ENCODE data around the gene NUDT21. TPM values are rescaled to one million over a fixed set of nuclear protein-coding genes. Genes with fewer than 3 reads are reported as not detected.

The NUDT21 gene
- total and polyA plus RNA-seq, 4 donors, result 79.7 to 151 (median 99.8) TPM

DNA sequence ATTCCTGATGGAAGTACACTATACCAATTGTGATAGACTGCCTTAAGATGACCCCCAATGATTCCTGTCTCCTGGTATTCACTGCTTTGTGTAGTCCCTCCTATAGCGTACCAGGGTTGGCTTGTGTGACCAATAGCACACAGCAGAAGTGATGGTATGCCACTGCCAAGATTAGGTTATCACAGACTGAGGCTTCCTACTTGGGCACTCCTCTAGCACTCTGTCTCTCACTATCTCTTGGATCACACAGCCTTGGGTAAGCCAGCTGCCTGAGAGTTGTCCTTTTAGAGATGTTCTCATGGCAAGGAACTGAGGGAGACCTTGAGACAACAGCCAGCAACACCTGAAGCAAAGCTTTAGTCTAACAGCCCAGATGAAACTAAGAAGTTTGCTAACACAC is 13.1 kb downstream of the NUDT21 start:
- DNase-seq (ENCODE audit: low read depth in 4 of 6, low spot score in 6 of 6), result no peak
- Histone ChIP-seq H3K4me1 (ENCODE audit: control insufficient read depth, insufficient read depth, low read length) (no peaks in the 10 kb centered on the region), H3K9me3 (ENCODE audit: control insufficient read depth, insufficient read depth, low read length) (no peaks in the 10 kb centered on the region), H3K27ac (ENCODE audit: low read depth, low read length) (no peak overlapping the region), H3K36me3 (ENCODE audit: control insufficient read depth, insufficient read depth, low read length) (peaks cover 28% of the 10 kb centered on the region), H3K27me3 (ENCODE audit: control insufficient read depth, insufficient read depth, low read length) (no peaks in the 10 kb centered on the region), H3K4me3 (ENCODE audit: low read depth, low read length) (no peak overlapping the region)
- 100% methylated on average over 1 of the region's 1 CpG for WGBS (ENCODE audit: insufficient coverage)

DNA sequence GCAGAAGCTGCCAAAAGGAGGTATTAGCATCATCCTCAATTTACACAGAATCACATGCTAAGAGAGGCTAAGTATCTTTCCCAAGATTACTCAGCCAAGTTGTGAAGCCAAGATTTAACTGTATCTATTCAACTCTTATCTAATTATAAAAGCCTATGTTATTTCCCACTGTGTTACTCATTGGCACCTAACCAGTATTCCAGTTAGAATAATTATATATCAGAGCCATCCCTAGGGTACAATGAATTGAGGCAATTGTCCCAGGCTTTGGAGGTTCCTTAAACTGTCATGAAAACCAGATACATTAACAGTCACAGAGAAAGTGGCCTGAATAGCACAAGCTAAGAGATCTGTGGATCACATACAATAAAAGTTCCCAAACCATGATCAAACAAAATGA is 14.9 kb downstream of the NUDT21 start:
- peak in 2 of 6 donors; percentile 7 to 28 for DNase-seq (ENCODE audit: low read depth in 4 of 6, low spot score in 6 of 6)
- H3K27ac ChIP-seq (ENCODE audit: low read depth, low read length), result no peak overlapping the region
- H3K4me3 ChIP-seq (ENCODE audit: low read depth, low read length), result no peak overlapping the region
- peaks cover 28% of the 10 kb centered on the region for H3K36me3 ChIP-seq (ENCODE audit: control insufficient read depth, insufficient read depth, low read length)
- no peaks in the 10 kb centered on the region for H3K9me3 ChIP-seq (ENCODE audit: control insufficient read depth, insufficient read depth, low read length)
- H3K4me1 ChIP-seq (ENCODE audit: control insufficient read depth, insufficient read depth, low read length), result no peaks in the 10 kb centered on the region
- H3K27me3 ChIP-seq (ENCODE audit: control insufficient read depth, insufficient read depth, low read length), result no peaks in the 10 kb centered on the region

DNA sequence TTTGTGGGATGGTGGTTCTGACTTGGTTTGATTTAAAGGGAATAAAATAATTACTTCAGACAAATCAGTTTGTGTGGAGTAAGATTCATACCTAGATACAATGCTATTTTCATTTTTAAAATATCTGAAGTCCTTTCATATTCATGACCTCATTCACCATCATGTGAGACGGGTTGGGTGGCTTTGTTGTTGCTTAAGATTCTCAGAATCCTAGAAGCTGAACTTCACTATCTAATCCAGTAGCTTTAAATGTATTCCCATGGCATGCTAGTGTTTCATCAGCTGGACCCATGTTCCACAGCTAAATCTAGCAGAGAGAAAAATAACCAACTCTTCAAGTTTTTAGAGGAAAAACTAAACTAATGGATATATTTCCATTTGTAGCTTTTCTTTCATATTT is 23.0 kb downstream of the NUDT21 start:
- Histone ChIP-seq H3K27me3 (ENCODE audit: control insufficient read depth, insufficient read depth, low read length) (no peaks in the 10 kb centered on the region), H3K4me1 (ENCODE audit: control insufficient read depth, insufficient read depth, low read length) (no peaks in the 10 kb centered on the region), H3K27ac (ENCODE audit: low read depth, low read length) (no peak overlapping the region), H3K4me3 (ENCODE audit: low read depth, low read length) (no peak overlapping the region), H3K36me3 (ENCODE audit: control insufficient read depth, insufficient read depth, low read length) (no peaks in the 10 kb centered on the region), H3K9me3 (ENCODE audit: control insufficient read depth, insufficient read depth, low read length) (no peaks in the 10 kb centered on the region)
- no peak for DNase-seq (ENCODE audit: low read depth in 4 of 6, low spot score in 6 of 6)
- WGBS (ENCODE audit: insufficient coverage), result no CpG with 5 or more reads among the region's 1 CpG

DNA sequence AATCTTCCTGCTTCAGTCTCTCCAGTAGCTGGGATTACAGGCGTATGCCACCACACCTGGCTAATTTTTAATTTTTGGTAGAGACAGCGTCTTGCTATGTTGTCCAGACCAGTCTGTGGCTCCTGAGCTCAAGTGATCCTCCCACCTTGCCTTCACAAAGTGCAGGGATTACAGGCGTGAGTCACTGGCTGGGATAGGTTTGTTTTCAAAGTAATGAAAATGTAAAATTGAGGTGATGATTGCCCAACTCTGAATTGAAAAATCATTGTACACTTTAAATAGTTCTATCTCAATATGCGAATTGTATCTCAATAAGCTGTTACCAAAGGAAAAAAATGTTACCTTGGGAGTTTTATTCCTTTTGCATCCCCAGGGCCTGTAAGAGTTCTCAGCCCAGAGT is 24.5 kb downstream of the NUDT21 start:
- Histone ChIP-seq H3K4me3 (ENCODE audit: low read depth, low read length) (no peak overlapping the region), H3K4me1 (ENCODE audit: control insufficient read depth, insufficient read depth, low read length) (peaks cover 4% of the 10 kb centered on the region), H3K27ac (ENCODE audit: low read depth, low read length) (no peak overlapping the region), H3K9me3 (ENCODE audit: control insufficient read depth, insufficient read depth, low read length) (no peaks in the 10 kb centered on the region), H3K36me3 (ENCODE audit: control insufficient read depth, insufficient read depth, low read length) (no peaks in the 10 kb centered on the region), H3K27me3 (ENCODE audit: control insufficient read depth, insufficient read depth, low read length) (no peaks in the 10 kb centered on the region)
- 100% methylated on average over 1 of the region's 4 CpGs for WGBS (ENCODE audit: insufficient coverage)
- no peak for DNase-seq (ENCODE audit: low read depth in 4 of 6, low spot score in 6 of 6)

DNA sequence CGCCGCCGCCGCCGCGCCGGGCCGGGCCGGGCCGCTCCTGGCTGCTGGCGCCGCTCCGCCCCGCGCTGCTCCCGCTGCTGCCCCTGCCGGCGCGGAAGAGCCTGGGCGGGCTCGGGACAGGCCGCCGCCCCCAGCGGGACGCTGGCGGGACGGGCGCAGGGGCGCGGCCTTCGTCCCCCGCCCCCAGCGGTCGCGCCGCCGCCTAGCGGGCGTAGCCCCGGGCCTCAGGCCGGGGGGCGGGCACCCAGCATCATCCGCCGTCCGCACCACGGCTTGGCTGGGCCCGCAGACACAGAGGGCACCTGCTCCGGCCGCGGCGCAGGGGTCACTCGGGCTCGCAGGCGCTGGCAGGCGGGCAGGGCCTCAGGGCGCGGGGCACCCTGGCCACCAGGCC is 25.7 kb downstream of the NUDT21 start, which contains the start of gene AMFR:
Gene AMFR (minus strand): TSS at position 107 of the 394 bp plus-strand sequence. CDS start 218 bp downstream, outside the sequence.
- H3K4me1 ChIP-seq (ENCODE audit: control insufficient read depth, insufficient read depth, low read length), result peaks cover 4% of the 10 kb centered on the region
- H3K4me3 ChIP-seq (ENCODE audit: low read depth, low read length), result peak within 1 kb of the TSS; percentile 40
- no peaks in the 10 kb centered on the region for H3K36me3 ChIP-seq (ENCODE audit: control insufficient read depth, insufficient read depth, low read length)
- H3K27me3 ChIP-seq (ENCODE audit: control insufficient read depth, insufficient read depth, low read length), result no peaks in the 10 kb centered on the region
- WGBS (ENCODE audit: insufficient coverage), result under 1% methylated on average over 56 of the region's 57 CpGs
- no peaks in the 10 kb centered on the region for H3K9me3 ChIP-seq (ENCODE audit: control insufficient read depth, insufficient read depth, low read length)
- peak within 1 kb of the TSS; percentile 19 for H3K27ac ChIP-seq (ENCODE audit: low read depth, low read length)
- peak in 3 of 6 donors; percentile 35 to 89 (median 75) for DNase-seq (ENCODE audit: low read depth in 4 of 6, low spot score in 6 of 6)

DNA sequence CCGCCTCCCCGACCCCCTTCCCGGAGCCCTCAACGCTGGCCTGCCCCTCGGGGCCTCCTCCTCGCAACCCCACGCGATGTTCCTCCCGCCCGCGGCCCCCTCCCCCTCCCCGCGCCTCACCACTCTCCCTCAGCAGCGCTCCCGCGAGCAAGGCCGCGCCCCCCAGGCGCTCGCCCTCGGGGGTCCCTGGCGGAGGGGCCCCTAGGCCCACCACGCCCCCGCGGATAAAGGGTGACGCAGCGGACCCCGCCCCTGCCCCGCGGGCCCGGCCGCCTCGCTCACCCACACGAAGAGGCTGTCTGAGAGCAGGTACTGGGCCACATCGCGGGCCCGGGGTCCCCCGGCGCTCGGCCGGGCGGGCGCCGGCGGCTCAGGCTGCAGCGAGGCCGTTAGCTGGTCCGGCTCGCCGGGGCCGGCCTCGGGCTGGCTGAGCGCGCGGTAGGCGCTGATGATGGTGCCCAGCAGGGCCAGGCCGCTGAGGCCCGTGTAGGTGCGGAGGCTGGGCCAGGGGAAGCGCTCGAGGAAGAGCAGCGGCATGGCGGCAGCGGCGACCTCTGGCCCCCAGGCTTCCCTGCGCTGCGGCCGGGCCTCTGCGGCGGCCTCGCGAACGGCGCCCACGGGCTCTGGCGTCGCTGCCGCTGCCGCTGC is 26.2 kb downstream of the NUDT21 start:
- peaks cover 4% of the 10 kb centered on the region for H3K4me1 ChIP-seq (ENCODE audit: control insufficient read depth, insufficient read depth, low read length)
- under 1% methylated on average over 77 of the region's 79 CpGs for WGBS (ENCODE audit: insufficient coverage)
- peak overlapping the region; percentile 40 for H3K4me3 ChIP-seq (ENCODE audit: low read depth, low read length)
- H3K27me3 ChIP-seq (ENCODE audit: control insufficient read depth, insufficient read depth, low read length), result no peaks in the 10 kb centered on the region
- peak in 2 of 6 donors; percentile 62 to 72 for DNase-seq (ENCODE audit: low read depth in 4 of 6, low spot score in 6 of 6)
- no peaks in the 10 kb centered on the region for H3K36me3 ChIP-seq (ENCODE audit: control insufficient read depth, insufficient read depth, low read length)
- H3K9me3 ChIP-seq (ENCODE audit: control insufficient read depth, insufficient read depth, low read length), result no peaks in the 10 kb centered on the region
- H3K27ac ChIP-seq (ENCODE audit: low read depth, low read length), result no peak overlapping the region

DNA sequence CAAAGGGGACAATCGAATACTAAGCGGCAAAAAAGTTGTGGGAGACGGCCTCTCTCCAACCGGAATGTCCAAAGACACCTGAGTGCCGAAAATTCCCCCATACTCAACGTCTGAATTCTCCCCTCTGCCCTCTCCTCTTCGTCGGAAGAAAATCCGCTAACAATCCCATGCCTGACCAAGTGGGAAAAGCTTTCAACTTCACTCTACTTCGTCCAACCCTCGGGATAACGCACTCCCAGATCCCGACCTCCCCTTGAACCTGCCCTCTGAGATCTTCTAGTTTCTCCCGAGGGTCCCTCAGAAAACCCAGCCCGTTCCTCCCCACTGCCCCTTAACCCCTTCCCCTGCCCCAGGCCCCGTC is 26.7 kb downstream of the NUDT21 start:
- Histone ChIP-seq H3K4me1 (ENCODE audit: control insufficient read depth, insufficient read depth, low read length) (peaks cover 4% of the 10 kb centered on the region), H3K4me3 (ENCODE audit: low read depth, low read length) (peak overlapping the region; percentile 40), H3K36me3 (ENCODE audit: control insufficient read depth, insufficient read depth, low read length) (no peaks in the 10 kb centered on the region), H3K27me3 (ENCODE audit: control insufficient read depth, insufficient read depth, low read length) (no peaks in the 10 kb centered on the region), H3K9me3 (ENCODE audit: control insufficient read depth, insufficient read depth, low read length) (no peaks in the 10 kb centered on the region), H3K27ac (ENCODE audit: low read depth, low read length) (no peak overlapping the region)
- WGBS (ENCODE audit: insufficient coverage), result 2% methylated on average over 14 of the region's 16 CpGs
- peak in 1 of 6 donors; percentile 14 for DNase-seq (ENCODE audit: low read depth in 4 of 6, low spot score in 6 of 6)

DNA sequence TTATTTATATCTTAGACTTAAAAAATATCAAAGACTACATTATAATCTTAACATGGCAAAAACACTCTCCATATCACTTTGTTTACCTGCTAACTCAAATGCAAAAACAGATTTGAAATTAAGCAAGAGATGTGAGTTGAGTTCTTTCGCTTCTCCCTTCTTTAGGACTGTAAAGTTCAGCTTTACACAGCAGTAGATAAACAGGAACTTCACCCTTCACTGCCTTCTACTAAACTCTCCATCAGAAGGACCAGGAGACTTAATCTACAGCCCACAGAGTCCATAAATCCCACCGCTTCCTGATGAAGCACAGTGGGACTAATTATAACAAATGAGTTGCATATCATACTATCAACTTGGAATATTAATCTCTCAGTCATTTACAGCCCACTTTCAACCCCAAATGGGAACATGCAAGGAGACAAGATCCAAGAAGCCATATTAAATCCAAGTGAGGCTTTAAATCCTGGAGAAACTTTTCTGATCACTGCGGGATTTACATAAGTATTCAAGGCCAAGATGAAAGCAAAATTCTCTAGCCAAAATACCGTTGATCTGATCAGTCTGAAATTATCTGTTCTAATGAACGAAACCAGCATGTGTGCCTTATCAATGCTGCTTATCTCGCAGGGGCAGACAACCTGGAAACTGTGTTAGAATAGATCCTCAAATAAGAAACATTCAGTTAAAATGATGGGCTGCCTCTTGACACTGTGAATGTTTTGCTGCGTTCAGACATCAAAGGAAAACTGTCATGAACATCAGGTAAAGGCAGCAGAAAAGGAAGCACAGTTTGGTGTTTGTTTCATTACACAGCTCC is 27.3 kb downstream of the NUDT21 start:
- Histone ChIP-seq H3K9me3 (ENCODE audit: control insufficient read depth, insufficient read depth, low read length) (no peaks in the 10 kb centered on the region), H3K27ac (ENCODE audit: low read depth, low read length) (no peak overlapping the region), H3K4me3 (ENCODE audit: low read depth, low read length) (peak overlapping the region; percentile 40), H3K27me3 (ENCODE audit: control insufficient read depth, insufficient read depth, low read length) (no peaks in the 10 kb centered on the region), H3K4me1 (ENCODE audit: control insufficient read depth, insufficient read depth, low read length) (peaks cover 4% of the 10 kb centered on the region), H3K36me3 (ENCODE audit: control insufficient read depth, insufficient read depth, low read length) (no peaks in the 10 kb centered on the region)
- WGBS (ENCODE audit: insufficient coverage), result 15% methylated on average over 5 of the region's 7 CpGs
- peak in 2 of 6 donors; percentile 11 to 16 for DNase-seq (ENCODE audit: low read depth in 4 of 6, low spot score in 6 of 6)

DNA sequence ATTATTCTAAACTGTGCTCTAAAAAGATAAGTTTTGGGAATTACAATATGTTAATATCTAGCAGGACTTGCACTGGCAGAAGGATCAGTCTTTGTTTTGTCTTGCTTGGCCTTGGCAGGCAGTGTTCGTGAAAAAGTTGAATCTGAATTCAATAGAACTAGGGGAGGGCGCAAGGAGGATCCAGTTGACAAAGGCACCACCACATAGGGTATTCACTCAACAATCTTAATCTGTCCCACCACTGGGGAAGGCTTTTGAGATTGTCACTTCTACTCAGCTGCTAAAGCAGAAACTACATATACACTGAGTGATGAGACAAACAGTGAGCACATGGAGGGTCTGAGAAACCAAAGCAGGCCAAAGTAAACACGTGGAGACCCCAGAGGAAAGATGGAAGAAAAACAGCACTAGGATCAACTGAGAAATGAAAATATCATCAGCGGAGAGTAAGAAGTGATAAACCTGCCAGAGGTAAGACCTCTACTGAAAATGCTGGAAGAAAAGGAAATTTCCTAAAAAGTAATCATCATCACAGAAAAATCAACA is 28.2 kb downstream of the NUDT21 start:
- no peak for DNase-seq (ENCODE audit: low read depth in 4 of 6, low spot score in 6 of 6)
- Histone ChIP-seq H3K4me3 (ENCODE audit: low read depth, low read length) (no peak overlapping the region), H3K27ac (ENCODE audit: low read depth, low read length) (no peak overlapping the region), H3K27me3 (ENCODE audit: control insufficient read depth, insufficient read depth, low read length) (no peaks in the 10 kb centered on the region), H3K36me3 (ENCODE audit: control insufficient read depth, insufficient read depth, low read length) (no peaks in the 10 kb centered on the region), H3K9me3 (ENCODE audit: control insufficient read depth, insufficient read depth, low read length) (no peaks in the 10 kb centered on the region), H3K4me1 (ENCODE audit: control insufficient read depth, insufficient read depth, low read length) (peaks cover 4% of the 10 kb centered on the region)
- 57% methylated on average over 1 of the region's 4 CpGs for WGBS (ENCODE audit: insufficient coverage)
